GM12873 (cell line): ENCODE results near the gene GPR22.

Source experiments
- TF ChIP-seq, protein P1 (sequence below): IDR thresholded peaks from 2 replicates; pipeline ENCODE4 v1.5.1; 2012; ENCODE audit warnings: low read depth, mild to moderate bottlenecking, moderate library complexity, low read length, control low read depth; ENCODE audit not compliant: insufficient read depth; ENCODE audit errors: missing control alignments

The GPR22 gene

DNA sequence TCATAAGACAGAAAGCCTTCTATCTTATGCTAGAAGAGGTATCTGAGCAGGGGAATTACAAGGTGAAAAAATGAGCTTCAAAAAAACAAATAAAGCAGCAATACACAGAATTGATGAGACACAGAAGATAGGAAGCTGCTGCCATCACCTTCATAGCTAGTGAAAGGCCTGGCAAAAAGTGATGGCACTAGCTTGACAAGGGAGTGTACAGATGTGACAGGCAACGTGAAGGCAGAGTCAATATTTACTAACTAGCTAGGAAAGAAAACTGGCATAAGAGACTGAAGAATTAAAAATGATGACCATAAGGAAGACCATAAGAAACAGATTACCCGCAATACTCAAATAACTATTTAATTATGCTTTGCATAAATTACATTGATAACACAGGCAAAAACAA, 9.4 kb downstream of the GPR22 start:
- TF ChIP-seq, protein P1, sequence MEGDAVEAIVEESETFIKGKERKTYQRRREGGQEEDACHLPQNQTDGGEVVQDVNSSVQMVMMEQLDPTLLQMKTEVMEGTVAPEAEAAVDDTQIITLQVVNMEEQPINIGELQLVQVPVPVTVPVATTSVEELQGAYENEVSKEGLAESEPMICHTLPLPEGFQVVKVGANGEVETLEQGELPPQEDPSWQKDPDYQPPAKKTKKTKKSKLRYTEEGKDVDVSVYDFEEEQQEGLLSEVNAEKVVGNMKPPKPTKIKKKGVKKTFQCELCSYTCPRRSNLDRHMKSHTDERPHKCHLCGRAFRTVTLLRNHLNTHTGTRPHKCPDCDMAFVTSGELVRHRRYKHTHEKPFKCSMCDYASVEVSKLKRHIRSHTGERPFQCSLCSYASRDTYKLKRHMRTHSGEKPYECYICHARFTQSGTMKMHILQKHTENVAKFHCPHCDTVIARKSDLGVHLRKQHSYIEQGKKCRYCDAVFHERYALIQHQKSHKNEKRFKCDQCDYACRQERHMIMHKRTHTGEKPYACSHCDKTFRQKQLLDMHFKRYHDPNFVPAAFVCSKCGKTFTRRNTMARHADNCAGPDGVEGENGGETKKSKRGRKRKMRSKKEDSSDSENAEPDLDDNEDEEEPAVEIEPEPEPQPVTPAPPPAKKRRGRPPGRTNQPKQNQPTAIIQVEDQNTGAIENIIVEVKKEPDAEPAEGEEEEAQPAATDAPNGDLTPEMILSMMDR = no peak

DNA sequence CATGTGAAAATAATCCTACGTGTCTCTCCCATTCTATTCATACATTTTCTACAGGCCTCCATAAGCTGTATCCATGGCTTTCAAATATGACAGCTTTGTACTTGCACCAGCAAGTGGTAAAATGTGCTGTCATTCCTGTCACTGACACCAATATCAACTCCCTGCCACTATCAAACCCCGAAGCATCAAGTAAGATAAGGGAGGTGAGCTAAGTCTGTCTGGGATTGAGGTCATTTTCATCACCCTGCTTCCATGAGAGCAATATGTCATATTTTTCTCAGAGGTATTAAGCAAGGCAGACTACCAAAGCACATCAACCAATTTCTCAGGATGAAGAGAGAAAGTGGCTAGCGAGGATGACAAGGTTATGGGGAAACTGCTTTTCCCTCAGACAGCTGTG, 11.1 kb downstream of the GPR22 start:
- TF ChIP-seq, protein P1 = no peak

DNA sequence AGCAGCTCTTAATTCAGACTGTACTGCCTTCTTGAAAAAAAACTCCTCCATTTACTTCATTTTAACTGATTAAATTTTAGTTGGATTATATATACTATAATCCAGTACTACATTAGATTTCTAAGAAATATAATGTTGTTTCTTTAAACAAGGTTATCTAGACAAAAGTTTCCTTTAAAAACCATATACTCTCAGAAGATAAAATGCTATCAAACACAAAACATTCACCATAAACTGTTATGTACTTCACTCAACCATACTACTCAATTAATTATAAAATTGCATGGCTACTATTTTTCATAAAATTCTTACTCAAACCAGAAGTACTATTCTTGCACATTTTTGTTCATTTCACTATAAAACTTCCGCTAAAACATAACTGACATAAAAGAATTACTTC, 12.7 kb downstream of the GPR22 start:
- TF ChIP-seq, protein P1 = no peak

DNA sequence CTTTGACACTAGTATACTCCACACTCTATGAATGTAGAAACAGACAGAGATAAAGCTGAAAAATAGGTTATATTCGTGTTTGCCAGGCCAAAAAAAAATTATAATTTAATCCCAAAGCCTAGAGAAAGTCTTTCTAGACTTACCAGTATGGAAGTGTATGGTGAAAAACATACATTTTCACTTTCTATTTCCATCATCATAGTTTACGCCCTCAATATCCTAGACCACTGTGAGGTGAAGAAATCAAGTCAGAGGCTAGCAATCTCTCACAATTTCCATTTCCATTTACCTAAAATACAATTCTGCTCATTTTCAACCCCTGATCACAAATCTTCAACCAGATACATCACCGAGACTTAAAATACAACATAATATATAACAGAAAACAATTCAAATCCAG, 16.2 kb downstream of the GPR22 start:
- TF ChIP-seq, protein P1 = no peak

DNA sequence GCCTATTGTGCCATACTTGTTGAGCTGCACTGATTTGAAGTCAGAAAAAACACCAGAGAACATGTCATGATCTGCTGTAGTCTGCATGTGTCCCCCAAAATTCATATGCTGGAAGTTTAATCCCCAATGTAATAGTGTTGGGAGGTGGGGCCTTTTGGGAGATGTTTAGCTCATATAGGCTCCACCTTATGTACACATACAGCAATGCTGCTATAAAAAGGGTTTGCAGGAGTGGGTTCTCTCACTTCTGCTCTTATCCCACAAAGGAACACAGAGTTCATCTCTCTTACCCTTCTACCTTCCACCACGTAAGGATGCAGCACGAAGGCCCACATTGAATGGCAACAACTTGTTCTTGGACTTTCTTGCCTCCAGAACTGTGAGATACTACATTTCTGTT, 23.0 kb downstream of the GPR22 start:
- TF ChIP-seq, protein P1 = no peak

DNA sequence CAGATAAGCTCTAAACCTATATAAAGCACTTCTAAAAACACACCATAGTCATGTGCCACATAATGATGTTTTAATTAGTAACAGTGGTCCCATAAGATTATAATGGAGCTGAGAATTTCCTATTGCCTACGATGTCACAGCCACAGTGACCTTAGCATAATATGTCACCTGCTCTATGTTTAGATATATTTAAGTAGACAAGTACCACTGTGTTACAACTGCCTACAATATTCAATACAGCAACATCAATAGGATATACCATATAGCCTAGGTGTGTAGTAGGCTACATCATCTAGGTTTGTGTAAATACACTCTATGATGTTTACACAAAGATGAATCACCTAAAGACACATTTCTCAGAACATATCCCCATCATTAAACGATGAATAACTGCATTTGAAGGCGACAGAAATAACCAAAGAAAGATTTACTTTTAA, 24.5 kb downstream of the GPR22 start:
- TF ChIP-seq, protein P1 = no peak

DNA sequence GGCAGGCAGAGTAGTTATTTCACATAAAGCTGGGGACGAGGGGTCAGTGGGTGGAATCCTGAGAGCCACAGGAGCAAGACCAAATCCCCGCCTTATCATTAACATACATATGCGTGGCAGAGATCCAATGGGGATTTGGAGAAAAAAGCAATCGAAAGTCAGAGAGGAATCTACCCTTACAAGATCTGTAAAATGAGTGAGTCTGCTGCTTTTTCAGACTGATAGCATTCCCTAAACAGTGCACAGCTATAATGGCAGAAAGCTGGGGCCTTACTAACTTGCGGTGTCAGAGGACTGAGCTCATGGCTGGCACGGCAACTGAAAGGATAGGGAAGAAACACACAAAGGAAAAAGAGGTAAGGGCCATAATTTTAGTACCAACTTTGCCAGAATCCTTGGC, 25.0 kb downstream of the GPR22 start:
- TF ChIP-seq, protein P1 = no peak
